KOPT-K1 (cell line): ENCODE measurements around the gene DEPP1.
A peak's percentile ranks its signal among the peaks of the same experiment; 100 is the strongest.

Source experiments
- H3K27ac ChIP-seq: fragments of 200-600 bp; sonication (generic); 2 replicates; pipeline ENCODE4 v1.5.1; 2016; ENCODE audit warnings: antibody characterized with exemption, mild to moderate bottlenecking, low read depth, low read length; ENCODE audit not compliant: poor library complexity, severe bottlenecking
- H3K36me3 ChIP-seq: fragments of 200-600 bp; sonication (generic); 2 replicates; pipeline ENCODE4 v1.5.1; 2017; ENCODE audit warnings: antibody characterized with exemption, mild to moderate bottlenecking, low read length, moderate library complexity; ENCODE audit not compliant: insufficient read depth
- H3K9me3 ChIP-seq: fragments of 200-600 bp; sonication (generic); 2 replicates; pipeline ENCODE4 v1.5.1; 2017; ENCODE audit warnings: antibody characterized with exemption, low read length, mild to moderate bottlenecking; ENCODE audit not compliant: insufficient read depth, poor library complexity, severe bottlenecking

DEPP1 gene

GRCh38 chr10:44931621-44932516, 46.7 kb downstream of the DEPP1 start:
- peak overlapping the region; percentile 64 for H3K27ac ChIP-seq
- H3K36me3 ChIP-seq, result no peaks in the 10 kb centered on the region
- H3K9me3 ChIP-seq, result no peaks in the 10 kb centered on the region

DNA sequence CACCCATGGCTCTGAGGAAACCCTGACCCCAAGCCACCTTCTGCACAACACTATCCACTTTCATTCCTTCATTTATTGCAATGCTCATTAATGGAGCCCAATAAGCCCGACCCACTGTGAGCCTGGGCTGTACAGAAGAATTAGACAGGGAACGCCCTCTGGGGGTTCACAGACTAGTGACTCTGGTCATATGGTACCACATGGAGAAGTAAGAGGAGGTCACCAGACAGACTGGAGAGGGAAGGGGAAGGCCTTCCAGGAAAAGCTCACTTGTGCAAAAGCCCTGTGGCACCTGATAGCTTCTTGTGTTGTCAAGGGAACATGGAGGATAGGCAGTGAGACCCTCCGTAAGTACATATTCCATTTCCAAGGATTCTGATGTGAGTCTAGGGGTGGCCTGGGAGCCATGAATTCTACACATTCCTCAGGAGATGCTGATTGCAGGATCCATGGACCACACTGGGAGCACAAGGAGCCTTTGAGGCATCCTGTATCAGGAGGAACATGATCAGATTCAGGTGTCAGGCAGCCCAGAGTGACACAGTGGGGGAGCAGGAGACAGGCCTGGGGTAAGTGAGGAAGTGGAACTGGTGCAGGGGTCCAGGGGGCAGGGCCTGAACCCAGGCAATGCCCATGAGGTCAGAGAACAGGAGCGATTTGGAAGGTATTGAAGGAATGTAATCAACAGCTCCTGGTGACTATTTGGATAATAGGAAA, 47.5 kb downstream of the DEPP1 start:
- no peaks in the 10 kb centered on the region for H3K36me3 ChIP-seq
- H3K27ac ChIP-seq, result no peak overlapping the region
- no peaks in the 10 kb centered on the region for H3K9me3 ChIP-seq

GRCh38 chr10:44929356-44930255, 49.0 kb downstream of the DEPP1 start:
- no peaks in the 10 kb centered on the region for H3K9me3 ChIP-seq
- no peaks in the 10 kb centered on the region for H3K36me3 ChIP-seq
- no peak overlapping the region for H3K27ac ChIP-seq

GRCh38 chr10:44928462-44928861, 50.1 kb downstream of the DEPP1 start:
- H3K9me3 ChIP-seq, result no peaks in the 10 kb centered on the region
- H3K27ac ChIP-seq, result no peak overlapping the region
- H3K36me3 ChIP-seq, result no peaks in the 10 kb centered on the region

GRCh38 chr10:44927352-44927751, 51.3 kb downstream of the DEPP1 start:
- Histone ChIP-seq H3K9me3 (no peaks in the 10 kb centered on the region), H3K36me3 (no peaks in the 10 kb centered on the region), H3K27ac (no peak overlapping the region)

- H3K36me3 ChIP-seq, result no peaks in the 10 kb centered on the region
- H3K9me3 ChIP-seq, result no peaks in the 10 kb centered on the region
- no peak overlapping the region for H3K27ac ChIP-seq
These were observed 51.8 kb downstream of the DEPP1 start for GRCh38 chr10:44926751-44927351.
